GM12878 (cell line): ENCODE data around the gene CALHM1. TPM values are rescaled to one million over a fixed set of nuclear protein-coding genes. Genes with fewer than 3 reads are reported as not detected.

Experiments used
- ATAC-seq: fragments of 200-7000 bp; cut with Tn5 transposase; 3 replicates; pipeline ENCODE4 v1.9.1; 2020; ENCODE audit warnings: mild to moderate bottlenecking, moderate library complexity
- BruUV-seq: library from RNA; stranded (reverse); fragments of 400-500 nt; replicated peaks from 2 replicates; lab custom pipeline; 2021; lab: Mats Ljungman, UMichigan
- CTCF ChIA-PET: fragments of 300-600 bp; sonication (Branson Sonifier 250); formaldehyde crosslinking; extraction: SDS; loops from one replicate; lab custom pipeline; 2021; ENCODE audit warnings: inconsistent platforms; lab: Yijun Ruan, JAX
- POLR2A ChIA-PET: fragments of 350-600 bp; formaldehyde crosslinking; extraction: SDS; loops from one replicate; lab custom pipeline; 2021; ENCODE audit warnings: inconsistent platforms; lab: Charles Lee
- RAD21 ChIA-PET: fragments of 300-600 bp; sonication (Branson Sonifier 250); formaldehyde crosslinking; loops from one replicate; lab custom pipeline; 2023; ENCODE audit warnings: antibody characterized with exemption; ENCODE audit not compliant: unreplicated experiment; lab: Charles Lee
- SMC1A ChIA-PET: fragments of 300-600 bp; sonication (Branson Sonifier 250); formaldehyde crosslinking; loops from one replicate; lab custom pipeline; 2023; ENCODE audit not compliant: unreplicated experiment, uncharacterized antibody; lab: Charles Lee
- DNase-seq: peaks from one replicate; pipeline ENCODE4 v3.0.0-alpha.2; 2011; ENCODE audit warnings: low read depth, low spot score
- FAIRE-seq: peaks from 3 replicates; lab custom pipeline; 2011; peaks lifted over from hg19 to GRCh38; lab: Jason Lieb, UNC
- H2AFZ ChIP-seq: 2 replicates; pipeline ENCODE4 v1.6.0; 2011; ENCODE audit warnings: low read depth, low read length, control low read depth; ENCODE audit not compliant: control insufficient read depth
- H3K27ac ChIP-seq: 2 replicates; pipeline ENCODE4 v1.5.1; 2011; ENCODE audit warnings: control low read depth; ENCODE audit not compliant: control insufficient read depth, insufficient read depth
- H3K27me3 ChIP-seq, 2 experiments: replicated peaks in 1 of 2; 2 replicates each; pipeline versions ENCODE4 v1.6.0 to v1.6.1; 2011; ENCODE audit warnings: low read length in 1 of 2; ENCODE audit not compliant: control insufficient read depth in 2 of 2, insufficient read depth in 2 of 2
- H3K36me3 ChIP-seq, 2 experiments: 2 replicates each; pipeline ENCODE4 v1.5.1; 2011; ENCODE audit warnings: low read length in 1 of 2; ENCODE audit not compliant: control insufficient read depth in 2 of 2, insufficient read depth in 2 of 2
- H3K4me1 ChIP-seq: 2 replicates; pipeline ENCODE4 v1.6.1; 2011; ENCODE audit warnings: mild to moderate bottlenecking, low read length, moderate library complexity, mixed read lengths; ENCODE audit not compliant: control insufficient read depth, insufficient read depth
- H3K4me2 ChIP-seq: 2 replicates; pipeline ENCODE4 v1.6.0; 2011; ENCODE audit warnings: control low read depth; ENCODE audit not compliant: control insufficient read depth, insufficient read depth
- H3K4me3 ChIP-seq: fragments of 200-600 bp; sonication (generic); 2 replicates; pipeline ENCODE4 v1.5.1; 2016
- H3K79me2 ChIP-seq: 2 replicates; pipeline ENCODE4 v1.6.0; 2011; ENCODE audit warnings: low read length; ENCODE audit not compliant: control insufficient read depth, insufficient read depth
- H3K9ac ChIP-seq: 2 replicates; pipeline ENCODE4 v1.8.0; 2011; ENCODE audit warnings: low read length, control low read depth, mixed read lengths; ENCODE audit not compliant: control insufficient read depth, insufficient read depth
- H3K9me3 ChIP-seq: replicated peaks from 3 replicates; pipeline ENCODE4 v1.5.1; 2011; ENCODE audit warnings: mild to moderate bottlenecking, low read length; ENCODE audit not compliant: control insufficient read depth, insufficient read depth
- H4K20me1 ChIP-seq: 2 replicates; pipeline ENCODE4 v1.6.0; 2011; ENCODE audit not compliant: control insufficient read depth, insufficient read depth
- BCL3 ChIP-seq: IDR thresholded peaks from 2 replicates; pipeline ENCODE4 v1.6.1; 2011; ENCODE audit warnings: borderline replicate concordance, low read depth, mild to moderate bottlenecking, moderate library complexity, low read length; ENCODE audit not compliant: insufficient read depth, poor library complexity, severe bottlenecking
- FOS ChIP-seq: IDR thresholded peaks from 3 replicates; pipeline ENCODE4 v1.6.1; 2011; ENCODE audit warnings: borderline replicate concordance; ENCODE audit not compliant: insufficient read length; ENCODE audit errors: extremely low read depth
- IRF4 ChIP-seq: IDR thresholded peaks from 2 replicates; pipeline ENCODE4 v1.6.1; 2011; ENCODE audit warnings: low read depth, low read length
- MTA3 ChIP-seq: IDR thresholded peaks from 2 replicates; pipeline ENCODE4 v1.6.1; 2012; ENCODE audit warnings: low read length, inconsistent platforms, borderline replicate concordance
- NBN ChIP-seq: fragments of 450-650 bp; IDR thresholded peaks from 2 replicates; pipeline ENCODE4 v1.6.1; 2016
- SPI1 ChIP-seq: IDR thresholded peaks from 2 replicates; pipeline ENCODE4 v1.6.1; 2011; ENCODE audit warnings: low read depth, mild to moderate bottlenecking, low read length, moderate library complexity, borderline replicate concordance; ENCODE audit not compliant: insufficient read depth
- TCF12 ChIP-seq: IDR thresholded peaks from 2 replicates; pipeline ENCODE4 v1.6.1; 2011; ENCODE audit warnings: low read depth, mild to moderate bottlenecking, low read length
- WGBS: methylation state at CpG from one replicate; pipeline ENCODE4 v1.1.6; 2016; ENCODE audit warnings: low lambda C conversion rate; ENCODE audit not compliant: insufficient replicate concordance, insufficient coverage; ENCODE audit errors: missing lambda C conversion rate; 5-methylcytosine and 5-hydroxymethylcytosine counted together
- in situ Hi-C: fragments of 300-500 bp; cut with MboI; formaldehyde crosslinking; loops from 9 replicates; pipeline ENCODE4 v1.14.3; 2018; ENCODE audit warnings: mixed read lengths
- intact Hi-C: fragments of 100-400 bp; cut with micrococcal nuclease; formaldehyde crosslinking; loops from one replicate; pipeline ENCODE4 v1.14.2; 2022; ENCODE audit not compliant: unreplicated experiment
- polyA plus RNA-seq, 11 experiments: library from polyadenylated mRNA; depleted of rRNA in 4 of 11; unstranded in 6 of 11; stranded (reverse) in 5 of 11; fragments of >200 nt; fragmentation: Nextera tagmentation in 4 of 11; fragmentation: Illumina TruSeq in 1 of 11; extraction: Ambion mirVana in 4 of 11; extraction: Trizol in 1 of 11; gene quantifications; 1 replicate in 1 of 11; 2 replicates in 10 of 11; pipeline versions ENCODE4 v1.2.1 to v1.2.3, GENCODE V29; 2011 to 2016; ENCODE audit warnings: inconsistent platforms in 2 of 11, missing spikeins in 2 of 11, low read depth in 1 of 11
- total RNA-seq, 4 experiments: library from RNA; depleted of rRNA in 3 of 4; stranded (reverse); fragments of >200 nt in 3 of 4; fragmentation: Illumina TruSeq in 1 of 4; extraction: Trizol in 1 of 4; gene quantifications; 2 replicates each; pipeline versions ENCODE4 v1.2.1 to v1.2.3, GENCODE V29; 2013 to 2021
- TF ChIP-seq, protein P1 (sequence below): fragments of 450-650 bp; IDR thresholded peaks from 2 replicates; pipeline ENCODE4 v1.6.1; 2016; ENCODE audit warnings: mild to moderate bottlenecking, moderate library complexity, borderline replicate concordance

The CALHM1 gene
- total and polyA plus RNA-seq, 10 of the 15 experiments (the other 5 are each of a cell fraction or from before 2014, with no cell fraction given): 0.05 to 1.7 (median 0.17) TPM

- DNase-seq: no peak
- H3K9ac ChIP-seq: no peak overlapping the region
- H3K79me2 ChIP-seq: no peaks in the 10 kb centered on the region
- BruUV-seq: no TSS peak
- no peak overlapping the region for H3K27ac ChIP-seq
- H2AFZ ChIP-seq: no peak overlapping the region
- WGBS: 71% methylated on average over 5 of the region's 5 CpGs
- ChIA-PET POLR2A (no interaction called here), CTCF (interaction anchor here (0.7 to 10.6 kb wide), 10 partner anchors 10 to 562 kb away, joined by 3 to 195 read pairs (median 5); partner anchors contain the start of genes CALHM2 and CNNM2), SMC1A (interaction anchor here (0.8 to 3.2 kb wide), 10 partner anchors 8 to 84 kb away, joined by 3 to 32 read pairs (median 4); partner anchors contain the start of genes ATP5MK, CALHM2 and PDCD11), RAD21 (interaction anchor here (0.9 to 1.7 kb wide), 6 partner anchors 9 to 643 kb away, joined by 3 to 23 read pairs (median 3); no protein-coding TSS in a partner anchor)
- FAIRE-seq: no peak
- H3K4me3 ChIP-seq: no peak overlapping the region
- ATAC-seq: no peak
- H3K9me3 ChIP-seq: no peaks in the 10 kb centered on the region
- no peaks in the 10 kb centered on the region for H4K20me1 ChIP-seq
- H3K27me3 ChIP-seq: no peaks in the 10 kb centered on the region
- TF ChIP-seq FOS (no peak), MTA3 (no peak), NBN (no peak), BCL3 (no peak), IRF4 (no peak), TCF12 (no peak), SPI1 (no peak)
- TF ChIP-seq, protein P1, sequence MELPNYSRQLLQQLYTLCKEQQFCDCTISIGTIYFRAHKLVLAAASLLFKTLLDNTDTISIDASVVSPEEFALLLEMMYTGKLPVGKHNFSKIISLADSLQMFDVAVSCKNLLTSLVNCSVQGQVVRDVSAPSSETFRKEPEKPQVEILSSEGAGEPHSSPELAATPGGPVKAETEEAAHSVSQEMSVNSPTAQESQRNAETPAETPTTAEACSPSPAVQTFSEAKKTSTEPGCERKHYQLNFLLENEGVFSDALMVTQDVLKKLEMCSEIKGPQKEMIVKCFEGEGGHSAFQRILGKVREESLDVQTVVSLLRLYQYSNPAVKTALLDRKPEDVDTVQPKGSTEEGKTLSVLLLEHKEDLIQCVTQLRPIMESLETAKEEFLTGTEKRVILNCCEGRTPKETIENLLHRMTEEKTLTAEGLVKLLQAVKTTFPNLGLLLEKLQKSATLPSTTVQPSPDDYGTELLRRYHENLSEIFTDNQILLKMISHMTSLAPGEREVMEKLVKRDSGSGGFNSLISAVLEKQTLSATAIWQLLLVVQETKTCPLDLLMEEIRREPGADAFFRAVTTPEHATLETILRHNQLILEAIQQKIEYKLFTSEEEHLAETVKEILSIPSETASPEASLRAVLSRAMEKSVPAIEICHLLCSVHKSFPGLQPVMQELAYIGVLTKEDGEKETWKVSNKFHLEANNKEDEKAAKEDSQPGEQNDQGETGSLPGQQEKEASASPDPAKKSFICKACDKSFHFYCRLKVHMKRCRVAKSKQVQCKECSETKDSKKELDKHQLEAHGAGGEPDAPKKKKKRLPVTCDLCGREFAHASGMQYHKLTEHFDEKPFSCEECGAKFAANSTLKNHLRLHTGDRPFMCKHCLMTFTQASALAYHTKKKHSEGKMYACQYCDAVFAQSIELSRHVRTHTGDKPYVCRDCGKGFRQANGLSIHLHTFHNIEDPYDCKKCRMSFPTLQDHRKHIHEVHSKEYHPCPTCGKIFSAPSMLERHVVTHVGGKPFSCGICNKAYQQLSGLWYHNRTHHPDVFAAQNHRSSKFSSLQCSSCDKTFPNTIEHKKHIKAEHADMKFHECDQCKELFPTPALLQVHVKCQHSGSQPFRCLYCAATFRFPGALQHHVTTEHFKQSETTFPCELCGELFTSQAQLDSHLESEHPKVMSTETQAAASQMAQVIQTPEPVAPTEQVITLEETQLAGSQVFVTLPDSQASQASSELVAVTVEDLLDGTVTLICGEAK: no peak
- H3K4me2 ChIP-seq: no peak overlapping the region
- in situ Hi-C loops: no loop called here
- peaks cover 7% of the 10 kb centered on the region for H3K4me1 ChIP-seq
- H3K36me3 ChIP-seq: no peaks in the 10 kb centered on the region
- intact Hi-C loops: loop anchor here (5.0 kb wide), 1 partner anchor 33 kb away; no protein-coding TSS in a partner anchor
Measured at GRCh38 chr10:103480521-103480920, 21.8 kb upstream of the CALHM1 start.
